Panc1 (cell line): ENCODE data around the gene NARS2. TPM values are rescaled to one million over a fixed set of nuclear protein-coding genes. Genes with fewer than 3 reads are reported as not detected.

Source experiments
- ATAC-seq: fragments of 200-7000 bp; cut with Tn5 transposase; 2 replicates; pipeline ENCODE4 v1.9.1; 2020; ENCODE audit warnings: mild to moderate bottlenecking, moderate library complexity
- BruUV-seq: library from RNA; stranded (reverse); fragments of 400-500 nt; replicated peaks from 2 replicates; lab custom pipeline; 2021; lab: Mats Ljungman, UMichigan
- CTCF ChIA-PET: fragments of 300-600 bp; sonication (Branson Sonifier 250); formaldehyde crosslinking; loops from one replicate; lab custom pipeline; 2022; ENCODE audit warnings: antibody characterized with exemption; lab: Charles Lee
- POLR2A ChIA-PET: fragments of 300-600 bp; sonication (Branson Sonifier 250); formaldehyde crosslinking; loops from one replicate; lab custom pipeline; 2022; ENCODE audit warnings: antibody characterized with exemption; lab: Charles Lee
- DNase-seq: peaks from one replicate; pipeline ENCODE4 v3.0.0-alpha.2; 2010; ENCODE audit warnings: low read depth, low spot score
- H3K27ac ChIP-seq: 2 replicates; pipeline ENCODE4 v1.5.1; 2011; ENCODE audit warnings: mild to moderate bottlenecking, low read length, inconsistent platforms
- H3K27me3 ChIP-seq: fragments of 200-500 bp; sonication (Bioruptor generic); 2 replicates; pipeline ENCODE4 v1.6.0; 2014; ENCODE audit warnings: low read length, inconsistent platforms; ENCODE audit not compliant: control insufficient read depth, insufficient read depth
- H3K36me3 ChIP-seq: fragments of 200-500 bp; sonication (Bioruptor generic); 2 replicates; pipeline ENCODE4 v1.5.1; 2014; ENCODE audit warnings: inconsistent platforms, mild to moderate bottlenecking, low read length, moderate library complexity; ENCODE audit not compliant: control insufficient read depth, insufficient read depth
- H3K4me1 ChIP-seq: 2 replicates; pipeline ENCODE4 v1.5.1; 2011; ENCODE audit warnings: inconsistent platforms, mild to moderate bottlenecking, low read length, moderate library complexity; ENCODE audit not compliant: control insufficient read depth, insufficient read depth
- H3K4me3 ChIP-seq, 2 experiments: 2 replicates each; pipeline ENCODE4 v1.5.1; 2011 to 2012; ENCODE audit warnings: low read depth in 2 of 2, low read length in 2 of 2, mild to moderate bottlenecking in 2 of 2, inconsistent platforms in 1 of 2, moderate library complexity in 1 of 2
- H3K9me3 ChIP-seq: fragments of 200-500 bp; sonication (Bioruptor generic); 2 replicates; pipeline ENCODE4 v1.5.1; 2014; ENCODE audit warnings: low read depth, mild to moderate bottlenecking, inconsistent platforms, low read length, moderate library complexity; ENCODE audit not compliant: control insufficient read depth, insufficient read depth
- POLR2AphosphoS5 ChIP-seq: IDR thresholded peaks from 2 replicates; pipeline ENCODE4 v1.6.1; 2012; ENCODE audit warnings: mild to moderate bottlenecking, low read depth, low read length, moderate library complexity
- SIN3A ChIP-seq: IDR thresholded peaks from 2 replicates; pipeline ENCODE4 v1.6.1; 2012; ENCODE audit warnings: low read depth, mild to moderate bottlenecking, low read length, moderate library complexity, borderline replicate concordance; ENCODE audit not compliant: insufficient read depth
- TCF7L2 ChIP-seq: IDR thresholded peaks from 2 replicates; pipeline ENCODE4 v1.6.1; 2011; ENCODE audit warnings: mild to moderate bottlenecking, low read depth, low read length, inconsistent platforms
- in situ Hi-C: cut with HindIII; loops from 2 replicates; pipeline ENCODE4 v1.10.0; 2016; ENCODE audit warnings: low sequenced_read_pairs, low pct_unique_long_range_greater_than_20kb
- intact Hi-C: fragments of 100-400 bp; cut with micrococcal nuclease; formaldehyde crosslinking; loops from one replicate; pipeline ENCODE4 v1.10.0; 2022; ENCODE audit not compliant: unreplicated experiment
- total RNA-seq: library from RNA; stranded (reverse); gene quantifications from one replicate; pipeline ENCODE4 v1.2.1, GENCODE V29; 2021; ENCODE audit not compliant: unreplicated experiment
- TF ChIP-seq, protein P1 (sequence below), 2 experiments: IDR thresholded peaks; 2 replicates each; pipeline ENCODE4 v1.6.1; 2011 to 2012; ENCODE audit warnings: low read depth in 2 of 2, control low read depth in 1 of 2, low read length in 1 of 2, mild to moderate bottlenecking in 1 of 2, moderate library complexity in 1 of 2; ENCODE audit not compliant: insufficient read depth in 1 of 2
- TF ChIP-seq, protein P2 (sequence below): fragments of 450-650 bp; IDR thresholded peaks from 2 replicates; pipeline ENCODE4 v1.5.1; 2017; ENCODE audit warnings: mild to moderate bottlenecking

NARS2 gene
- total RNA-seq, 1 experiment from 2014 or later = 29.8 TPM

DNA sequence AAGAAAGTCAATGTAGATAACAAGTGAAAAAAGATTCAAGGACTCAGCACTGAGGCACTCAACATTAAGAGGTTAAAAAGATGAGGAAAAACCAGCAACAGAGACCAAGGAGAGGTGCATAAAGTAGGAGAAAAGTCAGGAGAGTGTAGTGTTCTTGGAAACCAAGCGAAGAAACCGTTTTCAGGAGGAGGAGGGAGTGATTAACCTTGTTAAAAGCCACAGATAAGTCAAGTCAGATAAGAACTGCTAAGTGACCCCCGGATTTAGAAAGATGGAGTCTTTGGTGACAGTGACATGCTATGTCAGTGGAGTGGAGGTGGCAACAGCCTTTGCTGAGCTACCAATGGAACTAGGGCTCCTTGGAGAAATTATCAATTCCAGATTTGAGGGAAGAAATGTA lies 13.9 kb upstream of the NARS2 start:
- ATAC-seq (no peak), DNase-seq (no peak)
- ChIA-PET CTCF (no interaction called here), POLR2A (no interaction called here)
- H3K4me3 ChIP-seq = no peak overlapping the region
- no TSS peak for BruUV-seq
- peaks cover 4% of the 10 kb centered on the region; the same call in 1 of the 2 replicates for H3K27me3 ChIP-seq
- H3K9me3 ChIP-seq = peaks cover 8% of the 10 kb centered on the region
- H3K4me1 ChIP-seq = no peaks in the 10 kb centered on the region
- TF ChIP-seq, protein P1, sequence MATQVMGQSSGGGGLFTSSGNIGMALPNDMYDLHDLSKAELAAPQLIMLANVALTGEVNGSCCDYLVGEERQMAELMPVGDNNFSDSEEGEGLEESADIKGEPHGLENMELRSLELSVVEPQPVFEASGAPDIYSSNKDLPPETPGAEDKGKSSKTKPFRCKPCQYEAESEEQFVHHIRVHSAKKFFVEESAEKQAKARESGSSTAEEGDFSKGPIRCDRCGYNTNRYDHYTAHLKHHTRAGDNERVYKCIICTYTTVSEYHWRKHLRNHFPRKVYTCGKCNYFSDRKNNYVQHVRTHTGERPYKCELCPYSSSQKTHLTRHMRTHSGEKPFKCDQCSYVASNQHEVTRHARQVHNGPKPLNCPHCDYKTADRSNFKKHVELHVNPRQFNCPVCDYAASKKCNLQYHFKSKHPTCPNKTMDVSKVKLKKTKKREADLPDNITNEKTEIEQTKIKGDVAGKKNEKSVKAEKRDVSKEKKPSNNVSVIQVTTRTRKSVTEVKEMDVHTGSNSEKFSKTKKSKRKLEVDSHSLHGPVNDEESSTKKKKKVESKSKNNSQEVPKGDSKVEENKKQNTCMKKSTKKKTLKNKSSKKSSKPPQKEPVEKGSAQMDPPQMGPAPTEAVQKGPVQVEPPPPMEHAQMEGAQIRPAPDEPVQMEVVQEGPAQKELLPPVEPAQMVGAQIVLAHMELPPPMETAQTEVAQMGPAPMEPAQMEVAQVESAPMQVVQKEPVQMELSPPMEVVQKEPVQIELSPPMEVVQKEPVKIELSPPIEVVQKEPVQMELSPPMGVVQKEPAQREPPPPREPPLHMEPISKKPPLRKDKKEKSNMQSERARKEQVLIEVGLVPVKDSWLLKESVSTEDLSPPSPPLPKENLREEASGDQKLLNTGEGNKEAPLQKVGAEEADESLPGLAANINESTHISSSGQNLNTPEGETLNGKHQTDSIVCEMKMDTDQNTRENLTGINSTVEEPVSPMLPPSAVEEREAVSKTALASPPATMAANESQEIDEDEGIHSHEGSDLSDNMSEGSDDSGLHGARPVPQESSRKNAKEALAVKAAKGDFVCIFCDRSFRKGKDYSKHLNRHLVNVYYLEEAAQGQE (IDR thresholded peaks at IDR 0.05; ENCODE audit: insufficient read depth in 1 of 2, low read depth in 2 of 2, low read length in 1 of 2) = no peak
- TF ChIP-seq TCF7L2 (no peak), SIN3A (no peak), POLR2AphosphoS5 (no peak)
- TF ChIP-seq, protein P2, sequence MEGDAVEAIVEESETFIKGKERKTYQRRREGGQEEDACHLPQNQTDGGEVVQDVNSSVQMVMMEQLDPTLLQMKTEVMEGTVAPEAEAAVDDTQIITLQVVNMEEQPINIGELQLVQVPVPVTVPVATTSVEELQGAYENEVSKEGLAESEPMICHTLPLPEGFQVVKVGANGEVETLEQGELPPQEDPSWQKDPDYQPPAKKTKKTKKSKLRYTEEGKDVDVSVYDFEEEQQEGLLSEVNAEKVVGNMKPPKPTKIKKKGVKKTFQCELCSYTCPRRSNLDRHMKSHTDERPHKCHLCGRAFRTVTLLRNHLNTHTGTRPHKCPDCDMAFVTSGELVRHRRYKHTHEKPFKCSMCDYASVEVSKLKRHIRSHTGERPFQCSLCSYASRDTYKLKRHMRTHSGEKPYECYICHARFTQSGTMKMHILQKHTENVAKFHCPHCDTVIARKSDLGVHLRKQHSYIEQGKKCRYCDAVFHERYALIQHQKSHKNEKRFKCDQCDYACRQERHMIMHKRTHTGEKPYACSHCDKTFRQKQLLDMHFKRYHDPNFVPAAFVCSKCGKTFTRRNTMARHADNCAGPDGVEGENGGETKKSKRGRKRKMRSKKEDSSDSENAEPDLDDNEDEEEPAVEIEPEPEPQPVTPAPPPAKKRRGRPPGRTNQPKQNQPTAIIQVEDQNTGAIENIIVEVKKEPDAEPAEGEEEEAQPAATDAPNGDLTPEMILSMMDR = no peak
- no peak overlapping the region for H3K27ac ChIP-seq
- H3K36me3 ChIP-seq = no peaks in the 10 kb centered on the region
- in situ Hi-C loops = no loop called here
- intact Hi-C loops = no loop called here

DNA sequence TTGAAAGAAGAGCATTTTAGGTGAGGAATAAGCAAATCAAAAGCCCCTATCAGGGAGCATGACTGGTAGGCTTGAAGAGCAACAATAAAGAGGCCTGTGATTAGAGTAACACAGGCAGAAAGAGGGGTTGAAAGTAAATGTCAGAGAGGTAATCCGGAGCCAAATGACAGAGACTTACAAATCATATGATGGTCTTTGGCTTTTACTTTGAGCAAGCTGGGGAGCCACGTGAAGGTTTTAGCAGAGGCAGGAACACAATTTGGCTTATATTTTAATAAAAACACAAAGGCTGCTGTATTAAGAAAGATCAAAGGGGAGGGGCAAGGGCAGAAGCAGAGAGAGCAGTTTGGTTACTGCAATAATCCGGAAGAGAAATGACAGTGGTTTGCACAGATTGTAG lies 12.8 kb upstream of the NARS2 start:
- H3K27ac ChIP-seq = no peak overlapping the region
- intact Hi-C loops = no loop called here
- peaks cover 19% of the 10 kb centered on the region for H3K9me3 ChIP-seq
- no peak for ATAC-seq
- no peaks in the 10 kb centered on the region for H3K36me3 ChIP-seq
- DNase-seq = no peak
- ChIA-PET CTCF (no interaction called here), POLR2A (no interaction called here)
- no TSS peak for BruUV-seq
- H3K4me1 ChIP-seq = no peaks in the 10 kb centered on the region
- peaks cover 4% of the 10 kb centered on the region; the same call in 1 of the 2 replicates for H3K27me3 ChIP-seq
- TF ChIP-seq TCF7L2 (no peak), POLR2AphosphoS5 (no peak), SIN3A (no peak)
- TF ChIP-seq, protein P2 = no peak
- TF ChIP-seq, protein P1 (IDR thresholded peaks at IDR 0.05; ENCODE audit: insufficient read depth in 1 of 2, low read depth in 2 of 2, low read length in 1 of 2) = no peak
- H3K4me3 ChIP-seq = no peak overlapping the region
- in situ Hi-C loops = no loop called here
